GM12878 (cell line): ENCODE data around the gene SFT2D3.

ENCODE experiments used
- ATF2 ChIP-seq: IDR thresholded peaks from 2 replicates; pipeline ENCODE4 v1.6.1; 2012; ENCODE audit warnings: low read length, inconsistent platforms
- CTCF ChIP-seq, 3 experiments: IDR thresholded peaks in 2 of 3; conservative IDR thresholded peaks in 1 of 3; 2 replicates each; pipeline ENCODE4 v1.5.1; 2011; ENCODE audit warnings: low read depth in 3 of 3, low read length in 3 of 3, mild to moderate bottlenecking in 3 of 3, control low read depth in 2 of 3, moderate library complexity in 2 of 3, inconsistent platforms in 1 of 3, mixed read lengths in 1 of 3; ENCODE audit not compliant: control insufficient read depth in 2 of 3, insufficient read depth in 1 of 3; ENCODE audit errors: extremely low read depth in 1 of 3

- TF ChIP-seq ATF2, result no peak
- TF ChIP-seq CTCF (IDR thresholded peaks at IDR 0.05 in 2 of 3, conservative IDR thresholded peaks at IDR 0.05 in 1 of 3; ENCODE audit: control insufficient read depth in 2 of 3, extremely low read depth in 1 of 3, insufficient read depth in 1 of 3, low read depth in 3 of 3, low read length in 3 of 3), result no peak
These were observed 46.5 kb upstream of the SFT2D3 start for GRCh38 chr2:127654838-127655175.
